Hepatic stellate cell (primary cell): ENCODE measurements around the gene PLD4.
"Not testable (repeated sequence)": the region's sequence is repeated elsewhere in the genome, so short reads cannot be mapped to it uniquely, and the experiment has no call there.

Experiments used
- DNase-seq: peaks from one replicate; pipeline ENCODE4 v3.0.0; 2011; ENCODE audit warnings: low spot score

The PLD4 gene

GRCh38 chr14:104886690-104887622 is 37.7 kb upstream of the PLD4 start:
- no peak for DNase-seq

GRCh38 chr14:104887623-104888488 is 36.8 kb upstream of the PLD4 start:
- no peak for DNase-seq

GRCh38 chr14:104888489-104889374 is 35.9 kb upstream of the PLD4 start:
- no peak for DNase-seq

- no peak for DNase-seq
Observed at GRCh38 chr14:104889375-104889757, 35.3 kb upstream of the PLD4 start.

GRCh38 chr14:104890292-104890691 is 34.4 kb upstream of the PLD4 start:
- not testable (repeated sequence) for DNase-seq

GRCh38 chr14:104891121-104891551 is 33.5 kb upstream of the PLD4 start:
- no peak for DNase-seq

- DNase-seq, result no peak
Observed at GRCh38 chr14:104891664-104892530, 32.8 kb upstream of the PLD4 start.

GRCh38 chr14:104892531-104893434 is 31.9 kb upstream of the PLD4 start:
- DNase-seq, result peak; percentile 3

- DNase-seq, result no peak
Observed at GRCh38 chr14:104893435-104894207, 31.1 kb upstream of the PLD4 start.

GRCh38 chr14:104894331-104895206 is 30.1 kb upstream of the PLD4 start:
- DNase-seq, result peak; percentile 3

- DNase-seq, result peak; percentile 7
Observed at GRCh38 chr14:104895207-104895785, 29.4 kb upstream of the PLD4 start.

- DNase-seq, result peak; percentile 21
Observed at GRCh38 chr14:104895786-104896661, 28.7 kb upstream of the PLD4 start.

GRCh38 chr14:104897330-104898194 is 27.1 kb upstream of the PLD4 start:
- DNase-seq, result peak; percentile 4

- peak; percentile 6 for DNase-seq
Observed at GRCh38 chr14:104898195-104898558, 26.5 kb upstream of the PLD4 start.

- DNase-seq, result no peak
Observed at GRCh38 chr14:104898870-104899510, 25.7 kb upstream of the PLD4 start.
